ENCODE data around the gene NAV2. TPM values are rescaled to one million over a fixed set of nuclear protein-coding genes. Genes with fewer than 3 reads are reported as not detected.

NAV2 gene
- total and polyA plus RNA-seq, 7 donors: 1.2 to 62.6 (median 22.1) TPM

- Histone ChIP-seq H3K4me1 (peaks cover 0 to 87% (median 66%) of the 10 kb centered on the region in 4 donors), H3K9me3 (no peaks in the 10 kb centered on the region), H3K27ac (peak overlapping the region in 1 of 4 donors; percentile 35), H3K27me3 (no peaks in the 10 kb centered on the region), H3K4me3 (no peak overlapping the region), H3K36me3 (no peaks in the 10 kb centered on the region)
- WGBS, 2 donors: 90 to 91% methylated on average over 2 of the region's 2 CpGs
- DNase-seq: no peak
- TF ChIP-seq POLR2AphosphoS5 (IDR thresholded peaks at IDR 0.05) (no peak), POLR2A (IDR thresholded peaks at IDR 0.05) (no peak), EP300 (IDR thresholded peaks at IDR 0.05) (no peak)
- TF ChIP-seq, protein P1, sequence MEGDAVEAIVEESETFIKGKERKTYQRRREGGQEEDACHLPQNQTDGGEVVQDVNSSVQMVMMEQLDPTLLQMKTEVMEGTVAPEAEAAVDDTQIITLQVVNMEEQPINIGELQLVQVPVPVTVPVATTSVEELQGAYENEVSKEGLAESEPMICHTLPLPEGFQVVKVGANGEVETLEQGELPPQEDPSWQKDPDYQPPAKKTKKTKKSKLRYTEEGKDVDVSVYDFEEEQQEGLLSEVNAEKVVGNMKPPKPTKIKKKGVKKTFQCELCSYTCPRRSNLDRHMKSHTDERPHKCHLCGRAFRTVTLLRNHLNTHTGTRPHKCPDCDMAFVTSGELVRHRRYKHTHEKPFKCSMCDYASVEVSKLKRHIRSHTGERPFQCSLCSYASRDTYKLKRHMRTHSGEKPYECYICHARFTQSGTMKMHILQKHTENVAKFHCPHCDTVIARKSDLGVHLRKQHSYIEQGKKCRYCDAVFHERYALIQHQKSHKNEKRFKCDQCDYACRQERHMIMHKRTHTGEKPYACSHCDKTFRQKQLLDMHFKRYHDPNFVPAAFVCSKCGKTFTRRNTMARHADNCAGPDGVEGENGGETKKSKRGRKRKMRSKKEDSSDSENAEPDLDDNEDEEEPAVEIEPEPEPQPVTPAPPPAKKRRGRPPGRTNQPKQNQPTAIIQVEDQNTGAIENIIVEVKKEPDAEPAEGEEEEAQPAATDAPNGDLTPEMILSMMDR (IDR thresholded peaks at IDR 0.05): no peak
- intact Hi-C loops (cut with DNase I): loop anchor here (5.0 kb wide), 1 partner anchor 42 kb away; no protein-coding TSS in a partner anchor
Measured at GRCh38 chr11:19814421-19814820, 101.8 kb downstream of the NAV2 start.

DNA sequence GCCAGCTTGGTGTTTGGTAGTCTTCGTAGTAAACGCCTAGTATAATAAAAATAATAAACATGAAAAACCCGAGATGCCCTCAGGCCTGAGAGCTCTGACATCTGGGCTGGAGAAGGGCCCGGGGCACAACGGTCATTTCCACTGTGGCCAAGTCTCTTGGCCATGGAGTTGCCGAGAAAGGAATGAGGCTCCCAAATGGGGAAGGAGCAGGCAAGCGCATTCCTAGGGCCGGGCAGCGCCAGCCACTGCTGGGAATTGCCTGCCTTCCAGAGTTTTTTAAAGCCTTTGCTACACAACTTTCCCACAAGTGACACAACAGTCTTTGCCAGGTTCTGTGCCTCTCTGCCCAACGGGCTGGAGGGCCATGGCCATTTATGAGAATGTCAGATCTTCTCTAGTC, 103.4 kb downstream of the NAV2 start:
- Histone ChIP-seq H3K27ac (peak overlapping the region in 2 of 4 donors; percentile 20 to 32), H3K36me3 (peaks cover 0 to 5% (median 0%) of the 10 kb centered on the region in 4 donors), H3K9me3 (no peaks in the 10 kb centered on the region), H3K4me1 (peaks cover 0 to 86% (median 71%) of the 10 kb centered on the region in 4 donors), H3K27me3 (no peaks in the 10 kb centered on the region), H3K4me3 (no peak overlapping the region)
- intact Hi-C loops (cut with DNase I): no loop called here
- TF ChIP-seq POLR2AphosphoS5 (IDR thresholded peaks at IDR 0.05) (no peak), EP300 (IDR thresholded peaks at IDR 0.05) (no peak), POLR2A (IDR thresholded peaks at IDR 0.05) (no peak)
- TF ChIP-seq, protein P1 (IDR thresholded peaks at IDR 0.05): no peak
- WGBS, 2 donors: 77 to 79% methylated on average over 10 of the region's 10 CpGs
- no peak for DNase-seq

- intact Hi-C loops (cut with DNase I): no loop called here
- Histone ChIP-seq H3K4me1 (peaks cover 0 to 82% (median 63%) of the 10 kb centered on the region in 4 donors), H3K4me3 (no peak overlapping the region), H3K9me3 (no peaks in the 10 kb centered on the region), H3K27ac (peak overlapping the region in 1 of 4 donors; percentile 20), H3K36me3 (peaks cover 0 to 5% (median 0%) of the 10 kb centered on the region in 4 donors), H3K27me3 (no peaks in the 10 kb centered on the region)
- 50 to 60% methylated on average over 4 of the region's 4 CpGs for WGBS, 2 donors
- TF ChIP-seq EP300 (IDR thresholded peaks at IDR 0.05) (no peak), POLR2A (IDR thresholded peaks at IDR 0.05) (no peak), POLR2AphosphoS5 (IDR thresholded peaks at IDR 0.05) (no peak)
- TF ChIP-seq, protein P1 (IDR thresholded peaks at IDR 0.05): no peak
- no peak for DNase-seq
Measured at GRCh38 chr11:19816817-19817216, 104.2 kb downstream of the NAV2 start.

DNA sequence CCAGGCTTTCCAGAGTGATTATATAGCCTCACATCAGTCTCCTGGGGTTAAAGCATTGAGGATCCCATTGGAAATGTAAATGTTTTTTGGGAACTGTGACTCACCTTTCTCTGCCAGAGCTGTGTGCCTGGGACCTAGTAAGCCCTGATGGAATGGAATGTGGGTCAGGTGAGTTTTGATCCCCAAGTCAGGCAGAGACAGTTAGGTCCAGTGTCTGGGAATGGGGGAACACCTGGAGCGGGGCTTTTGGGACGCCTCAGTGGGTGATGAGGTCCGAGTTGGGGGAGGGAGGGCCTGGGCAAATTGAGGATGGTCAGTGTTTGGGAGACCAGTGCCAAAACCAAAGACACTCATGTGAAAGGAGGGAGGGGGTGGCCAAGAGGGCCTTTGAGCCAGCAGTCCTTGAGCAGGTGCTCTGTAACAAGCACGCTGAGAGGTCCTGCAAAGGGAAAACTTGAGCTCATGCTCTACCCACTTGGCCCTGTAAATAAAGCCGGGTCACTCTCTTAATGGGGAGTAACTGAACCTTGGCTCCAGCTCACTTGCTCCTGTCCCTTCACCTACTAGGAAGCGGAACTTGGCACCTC, 104.7 kb downstream of the NAV2 start:
- DNase-seq: no peak
- Histone ChIP-seq H3K4me3 (no peak overlapping the region), H3K27ac (no peak overlapping the region), H3K4me1 (peaks cover 0 to 77% (median 58%) of the 10 kb centered on the region in 4 donors), H3K9me3 (no peaks in the 10 kb centered on the region), H3K27me3 (no peaks in the 10 kb centered on the region), H3K36me3 (peaks cover 0 to 5% (median 0%) of the 10 kb centered on the region in 4 donors)
- intact Hi-C loops (cut with DNase I): no loop called here
- 89 to 90% methylated on average over 6 of the region's 6 CpGs for WGBS, 2 donors
- no peak for TF ChIP-seq POLR2AphosphoS5 (IDR thresholded peaks at IDR 0.05)
- TF ChIP-seq, protein P1 (IDR thresholded peaks at IDR 0.05): no peak
- no peak for TF ChIP-seq POLR2A (IDR thresholded peaks at IDR 0.05)
- no peak for TF ChIP-seq EP300 (IDR thresholded peaks at IDR 0.05)
